Chondrocyte (in vitro differentiated cells): ENCODE data around the gene TMED7. TPM values are rescaled to one million over a fixed set of nuclear protein-coding genes. Genes with fewer than 3 reads are reported as not detected.
A peak's percentile ranks its signal among the peaks of the same experiment; 100 is the strongest.

ENCODE experiments used
- DNase-seq: peaks from one replicate; pipeline ENCODE4 v3.0.0; 2021; ENCODE audit warnings: mixed read lengths, low spot score
- H3K27ac Mint-ChIP-seq: one replicate; pipeline ENCODE4 v1.8.0; 2021; ENCODE audit warnings: mild to moderate bottlenecking, moderate library complexity, mixed read lengths; ENCODE audit not compliant: unreplicated experiment
- H3K27me3 Mint-ChIP-seq: 2 replicates; pipeline ENCODE4 v1.8.0; 2021; ENCODE audit warnings: low read depth, mixed read lengths
- H3K36me3 Mint-ChIP-seq: 2 replicates; pipeline ENCODE4 v1.8.0; 2021; ENCODE audit warnings: low read depth, mixed read lengths
- H3K4me1 Mint-ChIP-seq: 2 replicates; pipeline ENCODE4 v1.8.0; 2021; ENCODE audit warnings: low read depth, mild to moderate bottlenecking, mixed read lengths
- H3K4me3 Mint-ChIP-seq: one replicate; pipeline ENCODE4 v1.8.0; 2021; ENCODE audit warnings: mild to moderate bottlenecking, moderate library complexity, mixed read lengths; ENCODE audit not compliant: unreplicated experiment
- H3K9me3 Mint-ChIP-seq: 2 replicates; pipeline ENCODE4 v1.8.0; 2021; ENCODE audit warnings: low read depth, mixed read lengths
- CTCF ChIP-seq: fragments of 200-600 bp; sonication (generic); IDR thresholded peaks from 2 replicates; pipeline ENCODE4 v1.5.0; 2021; ENCODE audit warnings: antibody characterized with exemption, mild to moderate bottlenecking, moderate library complexity
- total RNA-seq: library from RNA; stranded (reverse); gene quantifications from 3 replicates; pipeline ENCODE4 v1.2.1, GENCODE V29; 2021

The TMED7 gene
- total RNA-seq, 1 donor from 2014 or later, result 132 TPM

GRCh38 chr5:115605436-115605835 lies 20.4 kb downstream of the TMED7 start:
- H3K27me3 Mint-ChIP-seq, result no peaks in the 10 kb centered on the region

DNA sequence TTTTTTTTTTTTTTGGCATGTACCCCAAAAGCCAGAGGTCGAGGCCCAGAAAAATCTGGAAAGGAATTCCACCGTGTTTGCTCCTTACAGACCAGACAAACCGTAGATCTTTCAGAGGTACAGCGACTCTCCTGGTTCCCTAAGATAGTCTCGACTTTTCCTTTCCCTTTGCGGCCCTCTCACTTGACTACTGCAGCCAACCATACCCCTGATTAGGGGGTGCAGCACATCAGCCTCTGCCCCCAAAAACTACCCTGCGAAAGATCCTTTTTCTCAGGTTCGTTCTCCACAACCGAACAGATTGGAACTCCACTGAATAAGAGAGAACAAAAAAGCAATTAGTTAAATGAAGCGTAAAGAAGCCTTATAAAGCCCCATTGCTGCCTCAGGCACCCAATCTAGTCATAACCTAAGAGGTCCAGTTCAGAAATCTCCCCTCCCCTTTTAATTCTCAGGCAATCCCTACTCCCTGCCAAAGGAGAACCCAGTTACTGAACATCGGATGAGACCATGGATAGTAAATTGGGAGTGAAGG lies 23.2 kb downstream of the TMED7 start:
- H3K4me1 Mint-ChIP-seq, result peaks cover 29% of the 10 kb centered on the region
- no peak for TF ChIP-seq CTCF
- H3K36me3 Mint-ChIP-seq, result peaks cover 2% of the 10 kb centered on the region
- H3K27me3 Mint-ChIP-seq, result no peaks in the 10 kb centered on the region
- no peaks in the 10 kb centered on the region for H3K9me3 Mint-ChIP-seq
- peak overlapping the region; percentile 70 for H3K4me3 Mint-ChIP-seq
- peak overlapping the region; percentile 90 for H3K27ac Mint-ChIP-seq
- DNase-seq, result no peak

More at GRCh38 chr5:115605436-115605835, 20.4 kb downstream of the TMED7 start:
- Mint-ChIP-seq H3K36me3 (peaks cover 4% of the 10 kb centered on the region), H3K4me1 (peaks cover 15% of the 10 kb centered on the region), H3K27ac (peak overlapping the region; percentile 24), H3K4me3 (no peak overlapping the region), H3K9me3 (no peaks in the 10 kb centered on the region)
- no peak for TF ChIP-seq CTCF
- no peak for DNase-seq

GRCh38 chr5:115601701-115602590 lies 23.9 kb downstream of the TMED7 start, which contains the start of gene TICAM2:
Gene TICAM2 (minus strand): TSS chr5:115602479. CDS start chr5:115581256, 21,223 bp downstream.
- no peaks in the 10 kb centered on the region for H3K9me3 Mint-ChIP-seq
- peak within 1 kb of the TSS; percentile 70 for H3K4me3 Mint-ChIP-seq
- H3K27ac Mint-ChIP-seq, result peak within 1 kb of the TSS; percentile 90
- DNase-seq, result peak; percentile 87
- peaks cover 36% of the 10 kb centered on the region for H3K4me1 Mint-ChIP-seq
- TF ChIP-seq CTCF, result peak; percentile 56
- no peaks in the 10 kb centered on the region for H3K27me3 Mint-ChIP-seq
- peaks cover 2% of the 10 kb centered on the region for H3K36me3 Mint-ChIP-seq

- DNase-seq, result no peak
- TF ChIP-seq CTCF, result no peak
- no peaks in the 10 kb centered on the region for H3K27me3 Mint-ChIP-seq
- peaks cover 2% of the 10 kb centered on the region for H3K36me3 Mint-ChIP-seq
- H3K27ac Mint-ChIP-seq, result peak overlapping the region; percentile 72
- H3K9me3 Mint-ChIP-seq, result no peaks in the 10 kb centered on the region
- H3K4me3 Mint-ChIP-seq, result peak overlapping the region; percentile 44
- peaks cover 43% of the 10 kb centered on the region for H3K4me1 Mint-ChIP-seq
Observed at GRCh38 chr5:115600766-115601165, 25.1 kb downstream of the TMED7 start.

DNA sequence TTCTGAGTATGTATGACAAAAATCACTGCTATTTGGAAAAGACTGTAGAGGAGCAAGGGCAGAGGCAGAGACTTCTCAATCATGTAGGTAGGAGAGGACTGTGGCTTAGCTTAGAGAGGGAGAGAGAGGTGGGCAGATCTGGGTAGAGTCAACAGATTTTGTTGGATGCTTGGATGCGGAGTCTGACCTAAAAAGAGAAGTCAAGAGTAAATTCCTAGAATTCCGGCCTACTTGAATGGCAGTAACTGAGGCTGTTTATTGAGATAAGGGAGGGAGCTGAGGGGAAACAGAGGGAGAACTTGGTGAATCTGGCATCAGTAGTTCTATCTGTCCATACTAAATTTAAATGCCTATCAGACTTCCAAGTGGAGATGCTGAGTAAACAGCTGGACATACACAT lies 25.9 kb downstream of the TMED7 start:
- DNase-seq, result no peak
- Mint-ChIP-seq H3K27ac (peak overlapping the region; percentile 72), H3K27me3 (no peaks in the 10 kb centered on the region), H3K36me3 (peaks cover 2% of the 10 kb centered on the region), H3K4me1 (peaks cover 47% of the 10 kb centered on the region), H3K9me3 (no peaks in the 10 kb centered on the region), H3K4me3 (peak overlapping the region; percentile 44)
- TF ChIP-seq CTCF, result no peak
